HepG2 (cell line): ENCODE data around the gene CAMK1D. TPM values are rescaled to one million over a fixed set of nuclear protein-coding genes. Genes with fewer than 3 reads are reported as not detected.

Source experiments
- CHD4 ChIP-seq: fragments of 200-600 bp; sonication (generic); IDR thresholded peaks from 2 replicates; pipeline ENCODE4 v1.7.0; 2017; ENCODE audit warnings: mild to moderate bottlenecking, low read length, borderline replicate concordance
- DDIT3 ChIP-seq: sonication (generic); formaldehyde crosslinking; IDR thresholded peaks from 2 replicates; pipeline ENCODE4 v1.4.0; 2020; ENCODE audit warnings: mild to moderate bottlenecking, missing genetic modification reagents
- DNMT1 ChIP-seq: sonication (generic); formaldehyde crosslinking; IDR thresholded peaks from 2 replicates; pipeline ENCODE4 v1.5.1; 2020; ENCODE audit warnings: mild to moderate bottlenecking, missing genetic modification reagents
- FOXP1 ChIP-seq, 2 experiments: fragments of 450-650 bp in 1 of 2; IDR thresholded peaks; 2 replicates each; pipeline ENCODE4 v1.6.1; 2017 to 2018; ENCODE audit warnings: antibody characterized with exemption in 1 of 2
- HMGXB3 ChIP-seq: sonication (generic); formaldehyde crosslinking; IDR thresholded peaks from 2 replicates; pipeline ENCODE4 v1.4.0; 2020; ENCODE audit warnings: missing genetic modification reagents, borderline replicate concordance
- KDM3A ChIP-seq: IDR thresholded peaks from 2 replicates; pipeline ENCODE4 v1.6.1; 2018; ENCODE audit warnings: low read depth, missing compliant biosample characterization
- MAFF ChIP-seq: IDR thresholded peaks from 2 replicates; pipeline ENCODE4 v1.6.1; 2011; ENCODE audit warnings: low read depth, low read length, improper control_type of control experiment
- NFAT5 ChIP-seq: sonication (generic); formaldehyde crosslinking; IDR thresholded peaks from 2 replicates; pipeline ENCODE4 v1.4.0; 2020; ENCODE audit warnings: missing genetic modification reagents
- SIX4 ChIP-seq: sonication (generic); formaldehyde crosslinking; IDR thresholded peaks from 2 replicates; pipeline ENCODE4 v1.4.0; 2020; ENCODE audit warnings: missing genetic modification reagents
- SUZ12 ChIP-seq: fragments of 150-350 bp; IDR thresholded peaks from 2 replicates; pipeline ENCODE4 v1.6.1; 2014; ENCODE audit warnings: low read depth, low read length
- ZBTB43 ChIP-seq: sonication (generic); formaldehyde crosslinking; conservative IDR thresholded peaks from 2 replicates; pipeline ENCODE4 v1.4.0; 2020; ENCODE audit warnings: missing genetic modification reagents
- ZNF207 ChIP-seq: fragments of 450-650 bp; IDR thresholded peaks from 2 replicates; pipeline ENCODE4 v1.6.1; 2016; ENCODE audit warnings: antibody characterized with exemption, borderline replicate concordance
- ZNF260 ChIP-seq: sonication (generic); formaldehyde crosslinking; IDR thresholded peaks from 2 replicates; pipeline ENCODE4 v1.4.0; 2020; ENCODE audit warnings: missing genetic modification reagents, low read depth, mild to moderate bottlenecking, borderline replicate concordance
- ZNF329 ChIP-seq: sonication (generic); formaldehyde crosslinking; IDR thresholded peaks from 2 replicates; pipeline ENCODE4 v1.9.0; 2021; ENCODE audit warnings: low read depth, mild to moderate bottlenecking, missing genetic modification reagents
- ZNF549 ChIP-seq: sonication (generic); formaldehyde crosslinking; IDR thresholded peaks from 2 replicates; pipeline ENCODE4 v1.5.0; 2020; ENCODE audit warnings: missing genetic modification reagents
- polyA plus RNA-seq, 8 experiments: library from polyadenylated mRNA; depleted of rRNA in 3 of 8; stranded (reverse) in 7 of 8; unstranded in 1 of 8; fragments of >200 nt; fragmentation: Illumina TruSeq in 4 of 8; extraction: Trizol in 4 of 8; gene quantifications; 2 replicates each; pipeline versions ENCODE4 v1.2.1 to v1.2.3, GENCODE V29; 2011 to 2016; ENCODE audit warnings: low read depth in 4 of 8, missing spikeins in 1 of 8, mixed read lengths in 1 of 8; ENCODE audit not compliant: insufficient read depth in 1 of 8
- total RNA-seq, 5 experiments: library from RNA; depleted of rRNA; stranded (reverse); fragments of >200 nt; fragmentation: Illumina TruSeq; extraction: Trizol; gene quantifications; 2 replicates each; pipeline ENCODE4 v1.2.3, GENCODE V29; 2016; ENCODE audit warnings: low read depth in 1 of 5

CAMK1D gene
- total and polyA plus RNA-seq, 2 of the 13 experiments (the other 11 are each of a cell fraction or from before 2014, with no cell fraction given) = under 0.01 TPM; not detected in 1

- TF ChIP-seq SIX4 (CRISPR knock-in tag) (no peak), KDM3A (CRISPR knock-in tag) (0 out of 2 replicates have a peak, but pooled peaks have one; percentile 52), HMGXB3 (0 out of 2 replicates have a peak, but pooled peaks have one; percentile 23), MAFF (no peak), ZBTB43 (no peak), DNMT1 (CRISPR knock-in tag) (no peak), ZNF329 (CRISPR knock-in tag) (no peak), CHD4 (peak; percentile 52; the same call in 1 of the 2 replicates), FOXP1 (IDR thresholded peaks at IDR 0.05) (no peak), FOXP1 (CRISPR knock-in tag; IDR thresholded peaks at IDR 0.05) (0 out of 2 replicates have a peak, but pooled peaks have one; percentile 19), ZNF549 (CRISPR knock-in tag) (no peak), SUZ12 (no peak), ZNF207 (no peak), ZNF260 (CRISPR knock-in tag) (no peak), DDIT3 (CRISPR knock-in tag) (no peak), NFAT5 (CRISPR knock-in tag) (no peak)
Measured at GRCh38 chr10:12631787-12632562, 282.6 kb downstream of the CAMK1D start (continued).
